Right forelimb (tissue), 1 donor: ENCODE measurements around the gene PCGF3.
"Not testable (repeated sequence)": the region's sequence is repeated elsewhere in the genome, so short reads cannot be mapped to it uniquely, and the experiment has no call there.

ENCODE experiments used
- DNase-seq: peaks from one replicate; pipeline ENCODE4 v3.0.0-alpha.2; 2018

Gene PCGF3

DNA sequence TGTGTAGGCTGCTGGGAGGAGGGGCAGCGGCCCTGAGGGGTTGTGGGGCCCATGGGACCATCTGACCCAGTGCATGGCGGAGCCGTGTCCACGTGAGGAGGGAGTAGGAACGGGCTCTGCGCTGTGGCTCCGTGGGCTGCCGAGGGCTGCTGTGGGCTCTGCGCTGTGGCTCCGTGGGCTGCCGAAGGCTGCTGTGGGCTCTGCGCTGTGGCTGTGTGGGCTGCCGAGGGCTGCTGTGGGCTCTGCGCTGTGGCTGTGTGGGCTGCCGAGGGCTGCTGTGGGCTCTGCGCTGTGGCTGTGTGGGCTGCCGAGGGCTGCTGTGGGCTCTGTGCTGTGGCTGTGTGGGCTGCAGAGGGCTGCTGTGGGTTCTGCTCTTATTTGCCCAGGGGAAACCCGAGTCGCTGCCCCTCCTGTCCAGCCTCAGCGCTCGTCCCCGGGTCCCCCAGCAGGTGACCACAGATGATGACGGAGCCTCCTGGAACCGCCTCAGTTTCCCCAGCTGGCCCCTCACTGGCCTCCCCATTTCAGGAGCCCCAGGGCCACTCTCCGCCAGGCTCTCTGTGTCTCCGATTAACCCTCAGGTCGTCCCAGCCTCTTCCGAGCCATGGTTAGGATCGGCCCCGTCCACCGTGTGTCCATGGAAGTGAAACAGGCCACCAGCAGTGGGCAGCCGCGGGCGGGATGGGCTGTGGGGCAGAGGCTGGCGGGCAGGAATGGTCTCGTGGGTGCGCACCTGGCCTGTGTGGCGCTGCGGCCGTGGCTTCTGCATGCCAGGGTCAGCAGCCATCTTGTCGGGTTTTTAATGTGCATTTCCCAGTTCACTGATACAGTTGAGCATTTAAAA, 20.0 kb downstream of the PCGF3 start:
- DNase-seq = no peak

DNA sequence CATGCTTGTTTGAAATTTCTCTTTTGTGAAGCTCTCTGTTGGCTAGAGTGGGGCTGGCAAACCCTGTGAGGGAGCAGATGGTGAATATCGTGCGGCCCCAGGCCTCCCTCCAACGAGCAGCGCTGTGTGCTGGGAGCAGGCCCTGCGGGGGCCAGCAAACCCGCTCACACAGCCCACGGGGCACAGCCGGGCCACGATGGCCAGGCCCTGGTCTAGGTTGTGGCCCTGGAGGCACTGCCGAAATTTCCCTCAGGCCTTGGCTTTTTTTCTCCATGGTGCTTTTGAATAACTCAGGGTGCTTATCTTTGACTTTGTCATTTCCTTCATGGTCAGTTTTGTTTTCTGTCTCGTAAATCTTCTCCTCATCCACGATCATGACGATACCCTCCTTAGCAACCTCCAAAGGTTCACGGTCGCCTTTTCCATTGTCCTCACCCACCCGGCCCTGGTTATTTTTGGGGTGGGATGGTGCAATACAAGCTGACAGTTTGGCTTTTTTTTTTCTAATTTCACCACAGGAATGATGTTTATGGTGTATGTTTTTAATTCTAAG, 20.7 kb downstream of the PCGF3 start:
- no peak for DNase-seq

DNA sequence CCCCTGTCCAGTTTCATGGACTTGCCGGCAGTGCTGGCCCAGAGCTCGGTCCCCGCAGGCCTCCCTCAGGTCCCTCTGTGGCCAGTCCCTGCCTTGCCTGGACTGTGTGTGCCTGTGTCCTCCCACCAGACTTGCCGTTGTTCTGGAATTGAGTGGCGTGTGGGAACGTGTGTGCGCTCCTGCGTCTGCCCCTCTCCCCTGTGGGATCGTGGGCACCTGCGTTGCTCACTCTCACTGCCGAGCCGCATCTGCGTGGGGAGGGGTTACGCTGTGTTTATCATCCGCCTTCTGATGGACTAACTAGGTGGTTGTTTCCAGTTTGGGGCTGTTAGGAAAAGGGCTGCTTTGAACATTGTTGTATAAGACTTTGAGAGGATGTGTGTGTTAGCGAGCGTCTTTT, 21.2 kb downstream of the PCGF3 start:
- DNase-seq = no peak

DNA sequence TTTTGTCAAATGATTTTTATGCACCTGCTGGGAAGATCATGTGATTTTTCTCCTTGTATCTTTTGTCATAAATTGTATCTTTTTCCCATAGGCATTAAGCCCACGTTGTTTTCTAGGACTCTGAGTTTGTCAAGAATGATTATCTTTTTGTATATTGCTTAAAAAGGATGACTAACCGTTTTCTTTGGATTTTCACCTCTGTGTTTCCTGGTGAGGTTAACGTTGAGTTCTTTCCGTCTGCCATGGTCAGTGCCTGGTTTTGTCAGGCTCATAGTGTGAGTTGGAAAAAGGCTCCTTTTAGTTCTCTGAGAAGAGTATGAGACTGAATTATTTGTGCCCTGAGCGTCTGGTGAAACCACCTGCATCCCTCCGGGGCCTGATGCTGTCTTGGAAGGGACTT, 21.9 kb downstream of the PCGF3 start:
- no peak for DNase-seq

DNA sequence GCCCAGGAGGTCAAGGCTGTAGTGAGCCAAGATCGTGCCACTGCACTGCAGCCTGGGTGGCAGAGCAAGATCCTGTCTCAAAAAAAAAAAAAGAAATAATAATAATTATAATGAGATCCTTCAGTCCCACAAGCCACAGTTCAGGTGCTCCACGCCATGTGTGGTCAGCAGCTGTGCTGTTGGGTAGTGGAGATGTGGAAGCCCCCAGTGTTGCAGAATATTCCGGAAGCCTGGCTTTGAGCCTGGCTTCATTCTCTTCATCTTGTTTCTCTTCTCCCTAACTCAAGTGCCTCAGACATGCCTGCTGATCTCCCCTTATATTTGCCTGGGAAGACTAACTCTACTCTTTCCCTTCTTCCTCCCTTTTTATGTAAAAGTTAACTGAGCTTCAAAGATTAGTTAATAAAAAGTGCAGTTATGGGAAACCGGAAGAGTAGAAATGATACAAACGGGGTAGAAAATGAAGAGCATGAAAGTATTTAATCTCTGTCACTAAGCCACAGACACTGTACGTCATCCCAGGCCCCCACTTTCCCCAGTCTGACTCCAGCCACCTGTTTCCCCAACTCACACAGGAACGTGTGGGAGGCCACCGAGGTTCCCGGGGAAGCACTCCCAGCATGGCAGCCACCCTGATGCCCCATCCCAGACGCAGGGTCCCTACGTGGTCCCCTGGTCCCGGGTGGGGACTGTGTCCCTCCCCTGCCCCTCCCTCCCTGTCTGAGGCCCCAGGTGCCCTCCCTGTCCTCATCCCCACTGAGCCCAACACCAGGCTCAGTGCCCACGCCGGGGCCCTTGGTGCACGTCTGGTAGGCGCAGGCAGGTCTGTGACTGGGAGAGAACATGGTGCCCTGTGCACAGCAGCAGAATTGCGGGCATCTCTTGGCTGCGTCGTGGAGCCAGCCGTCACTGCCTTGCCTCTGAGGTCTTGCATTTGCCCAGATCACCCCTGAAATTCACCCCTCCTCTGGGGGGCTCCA, 24.0 kb downstream of the PCGF3 start:
- DNase-seq = no peak

DNA sequence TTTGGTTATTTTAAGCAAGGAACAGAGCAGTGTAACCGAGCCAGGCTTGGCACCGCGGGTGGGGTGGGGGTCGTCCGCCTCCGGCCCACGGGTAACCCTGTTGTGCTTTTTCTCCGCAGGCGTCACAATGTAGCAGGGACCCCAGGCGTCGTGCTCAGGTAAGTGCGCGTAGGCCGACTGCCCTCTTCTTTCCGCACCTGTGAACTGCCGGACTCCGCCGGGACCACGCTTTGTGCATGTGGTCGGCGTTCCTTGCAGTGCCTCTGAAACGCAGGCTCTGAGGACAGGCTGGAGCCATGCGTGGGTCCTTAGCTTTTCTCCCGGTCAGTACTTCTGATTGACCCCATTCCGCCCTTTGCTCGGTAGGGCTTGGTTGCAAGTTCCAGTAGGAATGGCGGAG, 24.9 kb downstream of the PCGF3 start:
- no peak for DNase-seq

DNA sequence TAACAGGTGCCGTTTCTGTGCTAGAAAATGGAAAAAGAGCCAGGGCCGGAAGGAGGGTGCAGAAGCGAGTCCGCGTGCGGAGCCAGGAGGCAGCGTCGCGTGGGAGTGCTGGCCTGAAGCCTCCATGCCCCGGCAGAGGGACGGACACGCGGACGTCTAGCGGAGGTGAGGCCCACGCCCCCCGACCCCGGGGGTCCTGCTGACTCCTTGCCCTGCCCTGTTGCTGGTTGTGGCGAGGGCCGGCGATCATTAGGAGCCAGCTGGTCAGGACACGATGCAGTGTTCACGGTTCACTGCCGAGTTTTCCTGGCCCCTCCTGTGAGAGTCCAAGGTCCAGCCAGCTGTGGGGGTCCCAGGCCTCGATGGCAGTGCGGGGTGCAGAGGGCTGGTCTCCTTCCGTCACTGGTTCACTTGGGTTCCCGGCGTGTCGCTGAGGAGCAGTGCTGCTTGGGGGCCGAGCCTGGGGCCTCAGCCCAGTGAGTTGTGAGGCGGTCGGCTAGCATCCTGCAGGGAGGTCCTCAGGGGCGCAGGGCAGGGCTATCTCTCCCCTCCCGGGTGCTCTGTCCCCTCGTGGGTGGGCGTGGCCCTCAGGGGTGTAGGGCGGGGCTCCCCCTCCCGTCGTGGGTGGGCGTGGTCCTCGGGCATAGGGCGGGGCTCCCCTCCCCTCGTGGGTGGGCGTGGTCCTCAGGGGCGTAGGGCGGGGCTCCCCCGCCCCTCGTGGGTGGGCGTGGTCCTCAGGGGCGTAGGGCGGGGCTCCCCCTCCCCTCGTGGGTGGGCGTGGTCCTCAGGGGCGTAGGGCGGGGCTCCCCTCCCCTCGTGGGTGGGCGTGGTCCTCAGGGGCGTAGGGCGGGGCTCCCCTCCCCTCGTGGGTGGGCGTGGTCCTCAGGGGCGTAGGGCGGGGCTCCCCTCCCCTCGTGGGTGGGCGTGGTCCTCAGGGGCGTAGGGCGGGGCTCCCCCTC, 25.6 kb downstream of the PCGF3 start:
- DNase-seq = not testable (repeated sequence)

DNA sequence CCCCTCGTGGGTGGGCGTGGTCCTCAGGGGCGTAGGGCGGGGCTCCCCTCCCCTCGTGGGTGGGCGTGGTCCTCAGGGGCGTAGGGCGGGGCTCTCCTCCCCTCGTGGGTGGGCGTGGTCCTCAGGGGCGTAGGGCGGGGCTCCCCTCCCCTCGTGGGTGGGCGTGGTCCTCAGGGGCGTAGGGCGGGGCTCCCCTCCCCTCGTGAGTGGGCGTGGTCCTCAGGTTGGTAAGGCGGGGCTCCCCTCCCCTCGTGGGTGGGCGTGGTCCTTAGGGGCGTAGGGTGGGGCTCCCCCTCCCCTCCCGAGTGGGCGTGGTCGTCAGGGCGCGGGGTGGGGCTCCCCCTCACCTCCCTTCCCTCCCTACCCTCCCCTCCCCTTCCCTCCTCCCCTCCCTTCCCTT, 26.3 kb downstream of the PCGF3 start:
- DNase-seq = not testable (repeated sequence)

DNA sequence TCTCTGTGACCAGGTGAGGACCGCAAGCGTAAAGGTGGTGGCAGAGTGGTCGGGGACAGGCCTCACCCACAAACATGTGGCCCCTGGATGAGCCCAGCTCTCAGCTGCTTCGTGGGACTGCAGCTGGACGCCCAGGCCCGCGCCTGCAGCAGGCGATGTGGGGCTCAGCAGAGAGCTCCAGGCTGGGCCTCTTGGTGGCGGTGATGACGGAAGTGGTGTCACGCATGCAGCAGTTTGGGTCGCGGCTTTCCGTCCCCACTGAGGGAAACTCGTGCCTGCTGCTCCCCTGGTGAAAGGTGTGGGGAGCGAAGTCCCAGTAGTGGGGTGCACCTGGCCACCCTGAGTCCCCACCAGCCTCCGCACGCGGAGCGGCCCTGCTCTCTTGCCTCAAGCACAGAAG, 26.9 kb downstream of the PCGF3 start:
- DNase-seq = no peak

DNA sequence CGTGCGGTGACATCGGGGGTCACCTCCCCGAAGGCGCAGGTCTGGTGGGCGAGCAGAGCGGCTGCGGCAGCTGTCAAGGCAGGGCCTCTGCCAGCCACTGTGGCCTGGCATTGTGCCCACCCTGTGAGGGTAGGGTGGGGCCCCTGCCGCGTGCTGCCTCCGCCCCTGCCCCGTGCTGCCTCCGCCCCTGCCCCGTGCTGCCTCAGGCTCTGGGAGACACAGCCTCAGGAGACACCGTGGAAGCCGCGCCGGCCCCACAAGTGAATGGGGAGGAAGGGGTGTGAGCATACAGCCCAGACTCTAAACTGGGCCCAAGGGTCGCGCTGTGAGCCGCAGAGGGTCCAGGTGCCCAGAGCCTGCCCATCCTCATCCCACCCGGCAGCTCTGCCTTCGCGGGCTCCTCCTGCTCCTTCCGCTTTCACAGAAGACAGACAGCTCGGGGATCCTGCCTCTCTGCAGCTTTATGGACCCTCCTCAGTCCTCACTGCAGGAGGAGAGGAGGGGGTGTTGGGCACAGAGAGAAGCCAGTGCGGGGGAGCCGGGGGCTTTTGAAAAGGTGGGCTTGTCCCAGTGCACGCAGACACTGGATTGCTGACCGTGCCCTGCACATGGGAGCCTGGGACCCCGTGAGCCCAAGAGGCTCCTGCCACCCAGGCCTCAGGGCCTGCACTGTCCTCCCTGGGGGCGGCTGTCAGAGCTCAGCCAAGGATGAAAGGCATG, 27.4 kb downstream of the PCGF3 start:
- DNase-seq = no peak

DNA sequence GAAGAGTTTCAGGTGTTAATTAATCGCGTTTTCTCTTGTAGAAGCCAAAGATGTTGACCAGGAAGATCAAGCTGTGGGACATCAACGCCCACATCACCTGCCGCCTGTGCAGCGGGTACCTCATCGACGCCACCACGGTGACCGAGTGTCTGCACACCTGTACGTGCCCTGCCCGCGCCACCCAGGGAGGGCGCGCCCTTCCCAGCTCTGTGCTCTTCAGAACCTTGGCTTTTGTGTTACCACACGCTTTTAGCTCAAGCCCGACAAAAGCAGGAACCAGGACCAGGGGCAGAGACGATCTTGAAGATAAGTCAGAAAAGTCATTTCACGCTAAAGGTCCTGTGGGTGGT, 28.0 kb downstream of the PCGF3 start:
- no peak for DNase-seq

DNA sequence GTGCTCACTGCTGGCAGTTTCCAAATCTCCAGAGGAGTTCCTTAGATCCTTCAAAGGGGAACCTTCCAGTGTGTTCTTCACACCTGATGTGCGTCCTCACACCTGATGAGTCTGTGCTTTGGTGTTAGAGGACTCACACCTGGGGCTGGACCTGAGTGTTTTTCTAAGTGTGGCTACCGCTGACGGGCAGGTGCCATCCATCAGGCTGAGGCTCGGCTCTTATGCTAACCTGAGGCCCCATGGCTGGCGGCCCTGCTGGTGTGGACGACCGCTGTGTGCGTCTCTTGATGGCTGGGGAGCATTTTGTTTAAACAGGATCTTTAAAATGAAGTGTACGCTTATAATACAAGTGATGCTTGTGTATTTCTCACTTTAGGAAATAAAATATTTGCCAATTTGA, 28.4 kb downstream of the PCGF3 start:
- no peak for DNase-seq

DNA sequence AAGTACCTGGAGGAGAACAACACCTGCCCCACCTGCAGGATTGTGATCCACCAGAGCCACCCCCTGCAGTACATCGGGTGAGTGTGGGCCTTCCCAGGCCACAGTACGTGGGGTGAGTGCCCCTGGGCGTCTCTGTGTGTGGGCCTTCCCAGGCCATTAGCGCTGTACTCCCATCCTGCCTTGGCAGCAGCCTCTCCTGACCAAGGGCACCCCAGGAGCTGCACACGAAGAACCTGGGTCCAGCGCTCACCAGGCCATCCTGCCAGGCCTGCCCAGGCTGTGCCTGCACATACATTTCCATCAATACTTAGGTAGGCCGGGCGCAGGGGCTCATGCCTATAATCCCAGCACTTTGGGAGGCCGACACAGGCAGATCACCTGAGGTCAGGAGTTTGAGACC, 29.3 kb downstream of the PCGF3 start:
- DNase-seq = no peak

DNA sequence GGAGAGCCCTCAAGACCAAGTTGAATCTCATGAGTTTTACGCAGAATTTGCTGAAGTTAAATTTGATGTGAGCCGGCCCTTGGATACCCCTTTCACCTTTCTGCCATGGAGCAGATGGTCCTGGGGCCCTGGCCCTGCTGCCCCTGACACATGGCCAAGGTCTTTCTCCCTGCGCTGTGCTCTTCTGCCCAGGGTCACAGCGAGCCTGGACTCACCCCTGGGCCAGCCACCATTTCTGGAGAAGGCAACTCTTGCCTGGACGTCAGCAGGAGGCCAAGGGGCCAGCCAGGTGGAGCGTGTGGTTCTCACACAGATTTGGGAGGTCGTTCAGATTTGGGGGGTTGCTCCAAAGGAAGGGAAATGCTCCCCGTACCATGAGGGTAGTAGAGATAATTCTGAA, 30.0 kb downstream of the PCGF3 start:
- no peak for DNase-seq

DNA sequence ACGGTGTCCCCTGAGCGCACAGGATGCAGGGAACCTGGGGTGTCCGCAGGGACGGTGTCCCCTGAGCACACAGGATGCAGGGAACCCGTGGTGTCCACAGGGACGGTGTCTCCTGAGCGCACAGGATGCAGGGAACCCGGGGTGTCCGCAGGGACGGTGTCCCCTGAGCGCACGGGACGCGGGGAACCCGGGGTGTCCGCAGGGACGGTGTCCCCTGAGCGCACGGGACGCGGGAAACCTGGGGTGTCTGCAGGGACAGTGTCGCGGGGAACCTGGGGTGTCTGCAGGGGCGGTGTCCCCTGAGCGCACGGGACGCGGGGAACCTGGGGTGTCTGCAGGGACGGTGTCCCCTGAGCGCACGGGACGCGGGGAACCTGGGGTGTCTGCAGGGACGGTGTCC, 30.9 kb downstream of the PCGF3 start:
- not testable (repeated sequence) for DNase-seq

DNA sequence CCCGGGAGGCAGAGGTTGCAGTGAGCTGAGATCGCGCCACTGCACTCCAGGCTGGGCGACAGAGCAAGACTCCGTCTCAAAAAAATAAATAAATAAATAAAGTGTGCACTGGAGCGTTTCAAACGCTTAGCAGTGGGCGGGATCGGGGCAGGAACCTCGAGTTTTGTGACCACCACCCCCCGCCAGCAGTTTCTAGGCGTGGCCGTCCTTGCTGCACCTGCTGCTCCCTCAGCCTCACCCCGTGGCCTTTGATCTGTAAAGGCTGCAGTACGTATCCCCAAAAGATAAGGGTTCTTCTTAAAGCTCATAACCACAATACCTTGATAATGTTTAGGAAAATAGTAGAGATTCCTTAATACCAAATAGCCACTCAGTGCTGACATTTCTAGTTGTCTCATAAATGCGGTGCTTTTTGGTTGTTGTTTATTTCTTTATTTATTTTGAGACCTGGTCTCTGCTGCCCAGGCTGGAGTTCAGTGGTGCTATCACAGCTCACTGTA, 33.2 kb downstream of the PCGF3 start:
- DNase-seq = no peak

DNA sequence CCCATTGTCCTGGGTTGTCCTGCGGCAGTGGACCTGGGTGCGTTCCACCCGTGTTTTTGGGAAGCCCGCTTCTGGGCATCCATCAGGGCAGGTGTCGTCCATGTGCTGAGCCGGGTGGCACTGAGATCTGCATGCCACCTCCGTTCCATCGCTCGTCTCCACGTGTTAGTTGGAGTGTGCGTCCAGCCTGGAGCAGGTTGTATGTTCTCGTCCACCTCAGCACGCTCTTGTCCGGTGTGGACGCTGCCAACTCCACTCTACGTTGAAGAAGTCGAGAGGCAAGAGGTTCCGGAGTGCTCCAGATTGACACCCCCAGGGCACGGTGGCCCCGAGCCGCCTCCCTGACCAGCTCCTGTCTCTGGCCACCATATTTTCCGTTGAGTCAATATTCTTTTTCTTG, 33.9 kb downstream of the PCGF3 start:
- no peak for DNase-seq

DNA sequence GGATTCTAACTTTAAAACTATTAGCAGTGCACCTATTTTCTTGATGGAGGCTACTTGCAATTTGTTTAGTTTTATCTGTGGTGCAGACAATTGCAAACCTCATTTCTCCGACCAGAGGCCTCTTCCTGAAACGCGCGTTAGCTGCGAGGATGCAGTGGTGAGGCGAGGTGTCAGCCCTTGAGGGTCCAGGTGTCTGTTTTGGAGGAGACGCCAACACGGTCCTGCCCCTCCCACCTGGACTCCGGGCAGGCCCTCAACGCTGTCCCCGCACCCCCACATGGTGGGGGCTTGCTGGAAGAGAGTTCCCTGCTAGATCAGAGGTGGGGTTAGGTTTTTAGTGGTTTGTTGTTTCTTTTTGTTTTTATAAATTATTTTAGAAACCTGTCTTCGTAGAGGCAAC, 34.4 kb downstream of the PCGF3 start:
- no peak for DNase-seq

DNA sequence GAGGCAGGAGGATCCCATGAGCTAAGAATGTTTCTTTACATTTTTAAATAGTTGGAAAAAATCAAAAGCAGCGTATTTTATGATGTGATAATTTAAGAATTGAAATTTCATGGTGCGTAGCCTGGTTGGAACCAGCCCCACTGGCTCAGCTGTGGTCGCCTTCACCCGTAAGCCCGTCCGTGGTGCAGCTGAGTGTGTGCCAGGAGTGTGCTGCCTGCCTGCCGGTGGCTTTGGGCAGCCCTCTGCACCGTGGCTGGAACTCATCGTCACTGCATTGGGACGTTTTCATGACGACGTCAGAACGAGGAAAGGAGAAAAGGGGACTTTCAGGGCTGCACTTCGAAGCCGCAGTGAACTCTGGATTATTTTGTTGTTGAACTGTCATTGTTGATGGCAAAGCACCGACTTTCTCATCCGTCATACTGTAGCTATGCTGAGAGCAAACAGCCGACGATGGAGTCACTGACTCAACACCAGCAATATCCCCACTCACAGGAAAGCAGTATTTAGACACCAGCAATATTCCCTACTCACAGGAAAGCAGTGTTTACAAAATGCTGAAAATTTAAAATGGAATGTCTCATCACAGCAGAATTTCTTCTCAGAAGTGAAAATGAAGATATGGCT, 35.1 kb downstream of the PCGF3 start:
- no peak for DNase-seq

DNA sequence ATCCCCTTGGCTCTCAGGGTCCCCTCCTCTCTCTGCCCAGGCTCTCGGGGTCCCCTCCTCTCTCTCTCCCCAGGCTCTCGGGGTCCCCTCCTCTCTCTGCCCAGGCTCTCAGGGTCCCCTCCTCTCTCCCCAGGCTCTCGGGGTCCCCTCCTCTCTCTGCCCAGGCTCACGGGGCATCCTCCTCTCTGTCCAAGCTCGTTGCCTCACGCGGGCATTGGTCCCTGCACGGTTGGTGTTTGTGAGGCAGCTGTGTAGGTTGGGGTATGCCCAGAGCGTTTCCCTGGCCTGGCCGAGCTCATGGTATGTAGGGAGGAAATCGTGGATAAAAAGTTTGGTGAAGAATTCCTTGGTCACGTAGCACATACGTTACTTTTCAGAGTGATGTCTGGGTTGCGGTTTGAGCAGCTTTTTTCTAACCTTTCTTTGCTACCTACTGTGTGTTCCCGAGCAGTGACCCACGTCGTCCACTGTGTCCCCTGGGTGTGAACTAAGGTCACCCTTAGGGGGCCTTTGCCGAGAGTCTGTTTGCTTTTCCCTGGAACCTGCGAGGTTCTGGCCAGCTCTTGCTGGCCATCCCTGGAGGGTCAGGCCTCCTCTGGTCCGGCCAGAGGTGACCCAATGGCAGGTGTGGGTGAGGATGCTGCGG, 36.6 kb downstream of the PCGF3 start:
- DNase-seq = no peak
